ENCODE measurements around the gene PRELID2.
"Not testable (repeated sequence)": the region's sequence is repeated elsewhere in the genome, so short reads cannot be mapped to it uniquely, and the experiment has no call there.

Gene PRELID2

DNA sequence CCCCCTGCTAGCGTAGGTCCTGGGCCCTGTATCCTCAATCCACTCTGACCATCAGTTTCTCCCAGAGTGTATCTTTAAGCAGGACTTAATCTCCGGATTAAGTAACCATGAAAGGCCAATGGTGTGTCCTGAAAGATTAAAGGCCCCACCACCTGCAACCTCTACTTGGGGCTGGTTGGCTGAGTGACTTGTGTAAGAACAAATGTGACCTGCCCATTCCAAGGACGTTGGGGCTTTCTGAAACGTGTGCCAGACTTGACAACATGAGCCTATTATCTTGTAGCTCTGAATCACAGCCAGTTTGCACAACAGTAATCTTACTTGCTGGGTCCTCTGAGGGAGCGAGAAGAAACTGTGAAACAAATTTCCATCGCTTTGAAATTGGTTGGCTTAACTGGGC is 3.1 kb upstream of the PRELID2 start:
- no peak for FAIRE-seq

DNA sequence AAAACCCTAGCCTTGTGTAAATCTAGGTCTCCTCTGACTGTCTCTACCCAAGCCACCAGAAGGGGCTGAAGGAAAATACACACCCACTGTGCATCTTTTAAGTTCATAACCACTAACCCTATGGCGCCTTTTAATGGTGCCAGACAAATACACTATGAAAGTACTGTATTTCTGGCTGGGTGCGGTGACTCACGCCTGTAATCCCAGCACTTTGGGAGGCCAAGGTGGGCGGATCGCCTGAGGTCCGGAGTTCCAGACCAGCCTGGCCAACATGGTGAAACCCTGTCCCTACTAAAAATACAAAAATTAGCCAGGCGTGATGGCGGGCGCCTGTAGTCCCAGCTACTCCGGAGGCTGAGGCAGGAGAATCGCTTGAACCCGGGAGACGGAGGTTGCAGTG is 1.1 kb upstream of the PRELID2 start:
- not testable (repeated sequence) for FAIRE-seq

DNA sequence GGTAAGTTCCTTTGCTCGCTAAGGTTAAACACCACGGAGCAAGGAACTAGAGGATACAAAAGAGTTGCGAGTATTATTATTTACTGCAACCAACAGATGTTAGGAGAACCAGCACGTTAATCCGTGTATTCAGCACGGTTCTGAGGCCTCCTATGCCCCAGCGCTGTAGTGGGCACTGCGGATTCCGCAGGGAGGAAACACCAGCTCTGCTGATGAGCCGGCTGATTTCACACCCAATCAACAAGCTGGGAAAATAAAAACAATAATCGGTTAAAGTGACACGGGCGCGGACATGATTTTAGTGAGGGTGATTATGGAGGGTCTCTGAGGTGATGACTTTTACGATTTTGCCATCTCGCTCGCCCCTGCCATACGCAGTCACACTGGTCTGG is 702 bp upstream of the PRELID2 start:
- no peak for FAIRE-seq

DNA sequence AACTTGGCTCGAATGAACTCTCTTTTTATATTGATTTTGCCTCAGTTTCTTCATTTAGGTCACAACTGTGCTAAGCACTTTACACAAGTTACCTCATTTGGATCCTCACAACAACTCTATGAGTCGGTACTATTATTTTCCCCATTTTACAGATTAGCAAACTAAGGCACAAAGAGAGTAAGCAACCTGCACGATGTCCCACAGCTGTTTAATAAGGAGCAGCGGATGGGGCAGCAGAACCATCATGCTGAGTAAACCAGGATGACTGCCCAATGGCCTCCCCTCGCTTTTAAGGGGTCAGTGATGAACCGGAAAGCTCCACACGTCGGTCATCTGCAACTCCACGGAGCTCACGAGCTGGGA is 607 bp downstream of the PRELID2 start:
- FAIRE-seq = no peak

DNA sequence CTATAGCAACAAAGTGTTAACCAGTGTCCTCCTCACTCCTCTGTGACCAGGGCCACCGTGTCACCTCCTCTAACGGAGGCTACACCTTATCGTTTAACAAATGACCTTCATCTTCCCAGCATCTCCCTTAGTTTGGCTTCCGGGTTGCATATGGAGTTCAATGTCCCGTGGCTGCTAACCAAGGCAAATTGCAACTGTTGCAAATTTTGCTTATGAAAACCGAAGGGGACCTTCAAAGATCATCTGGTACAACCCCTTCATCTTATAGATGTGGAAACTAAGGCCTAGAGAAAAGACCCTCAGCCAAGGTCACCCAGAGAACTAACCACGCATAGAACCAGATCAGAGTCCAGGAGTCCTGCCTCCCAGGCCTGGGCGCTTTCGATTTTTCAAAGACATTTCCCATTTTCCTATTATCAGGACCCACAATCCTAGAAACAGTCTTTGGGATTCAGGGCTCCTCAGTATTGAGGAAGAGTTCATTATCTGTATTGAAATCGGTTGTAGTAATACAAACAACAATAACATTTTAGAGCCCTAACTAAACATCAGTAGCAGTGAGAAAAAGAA is 1.4 kb downstream of the PRELID2 start:
- FAIRE-seq = no peak

DNA sequence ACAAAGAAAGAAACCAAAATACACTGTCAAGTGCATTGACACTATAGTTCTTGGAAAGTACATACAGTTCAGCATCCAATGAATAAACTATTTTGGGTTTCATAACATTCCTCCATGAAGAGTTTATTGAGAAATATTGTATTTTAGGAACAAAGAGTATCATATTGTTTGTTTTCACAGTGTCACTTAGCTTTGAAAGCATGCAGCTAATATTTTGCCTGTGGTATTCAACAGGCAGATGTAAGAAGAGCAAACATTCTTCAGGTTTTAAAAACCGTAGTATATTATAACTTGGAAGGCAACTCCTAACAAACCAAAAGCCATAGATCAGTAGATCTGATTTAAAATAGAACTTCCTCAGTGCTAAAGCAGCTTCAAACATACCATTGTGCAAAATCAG is 4.5 kb downstream of the PRELID2 start:
- no peak for FAIRE-seq

DNA sequence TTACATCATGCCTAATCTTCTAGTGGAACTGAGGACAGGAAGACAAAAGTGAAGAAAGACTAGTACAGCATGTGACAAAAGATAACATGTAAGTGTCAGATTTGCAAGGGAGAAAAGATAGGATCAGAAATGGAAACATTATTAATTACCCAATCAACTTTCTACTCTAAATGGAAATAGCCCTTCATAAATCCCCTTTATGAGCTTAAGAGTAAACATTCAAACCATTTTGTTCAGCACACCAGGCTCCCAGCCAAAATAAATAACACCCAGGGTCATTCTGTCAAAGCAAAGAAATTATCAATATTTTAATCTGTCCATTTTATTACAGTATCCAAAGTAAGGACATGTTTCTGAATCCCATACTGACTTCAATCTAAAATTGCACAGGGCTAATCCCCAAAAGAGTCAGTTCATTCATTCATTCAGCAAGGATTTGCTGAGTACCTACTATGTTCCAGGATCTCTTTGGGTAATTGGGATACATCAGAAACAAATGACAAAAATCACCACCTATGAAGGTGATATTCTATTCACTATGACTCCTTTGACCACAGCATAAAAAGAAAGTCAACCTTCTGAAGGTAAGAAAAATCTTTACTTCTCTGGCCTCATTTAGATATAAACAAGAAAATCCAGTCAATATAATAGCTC is 5.3 kb downstream of the PRELID2 start:
- FAIRE-seq = no peak

DNA sequence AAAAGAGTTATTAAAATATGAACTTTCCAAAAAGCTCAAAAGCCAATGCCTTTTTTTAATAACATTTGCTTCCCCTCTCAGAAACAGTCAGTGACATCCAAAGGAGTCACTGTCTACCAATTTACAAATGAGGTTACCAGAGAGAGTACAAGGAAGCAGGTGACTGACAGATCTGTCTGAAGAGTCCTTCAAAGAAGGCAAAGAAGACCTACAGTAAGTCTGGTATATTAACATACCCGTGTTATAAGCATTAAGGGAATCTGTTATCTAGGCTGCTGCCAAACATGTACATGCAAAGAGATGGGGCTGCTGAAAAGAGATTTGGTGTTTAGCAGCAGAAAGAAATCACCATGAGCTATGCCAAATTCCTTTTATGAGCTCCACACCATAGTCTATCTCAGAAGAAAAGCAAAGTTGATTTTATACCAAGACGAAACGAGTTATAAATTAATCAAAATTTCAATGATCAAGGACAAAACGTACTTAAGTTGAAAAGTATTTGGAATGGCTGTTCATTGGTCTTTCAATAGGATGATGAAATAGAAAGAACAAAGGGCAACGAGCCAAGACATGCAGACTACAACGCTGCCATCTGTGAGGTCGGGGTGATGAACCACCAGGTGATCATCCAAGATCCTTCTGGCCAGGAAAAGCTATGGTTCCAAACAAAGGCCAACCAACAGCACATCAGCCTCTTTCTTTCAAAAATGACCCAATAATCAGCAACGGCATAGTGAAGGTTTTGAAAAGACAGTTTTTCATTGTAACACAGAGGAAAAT is 8.1 kb downstream of the PRELID2 start:
- no peak for FAIRE-seq

DNA sequence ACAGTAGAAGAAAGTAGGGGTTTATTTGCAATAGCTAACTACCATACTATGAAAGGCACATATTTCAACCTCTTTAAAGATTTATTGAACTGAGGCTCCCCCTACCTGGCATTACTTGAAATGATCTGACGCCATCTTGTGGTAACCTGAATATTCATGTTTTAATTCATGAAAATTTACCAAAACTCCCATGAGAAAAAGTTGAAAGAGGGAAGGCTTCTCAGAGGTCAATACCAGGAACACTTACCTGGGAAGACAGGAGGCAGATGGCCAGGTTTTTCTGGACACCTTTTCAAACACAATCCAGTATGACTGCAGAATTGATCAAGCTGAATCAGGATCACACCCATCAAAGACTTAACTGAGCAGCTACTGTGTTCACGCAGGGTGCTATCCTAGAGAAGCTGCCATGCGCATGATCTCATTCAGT is 9.4 kb downstream of the PRELID2 start:
- FAIRE-seq = peak; percentile 94

DNA sequence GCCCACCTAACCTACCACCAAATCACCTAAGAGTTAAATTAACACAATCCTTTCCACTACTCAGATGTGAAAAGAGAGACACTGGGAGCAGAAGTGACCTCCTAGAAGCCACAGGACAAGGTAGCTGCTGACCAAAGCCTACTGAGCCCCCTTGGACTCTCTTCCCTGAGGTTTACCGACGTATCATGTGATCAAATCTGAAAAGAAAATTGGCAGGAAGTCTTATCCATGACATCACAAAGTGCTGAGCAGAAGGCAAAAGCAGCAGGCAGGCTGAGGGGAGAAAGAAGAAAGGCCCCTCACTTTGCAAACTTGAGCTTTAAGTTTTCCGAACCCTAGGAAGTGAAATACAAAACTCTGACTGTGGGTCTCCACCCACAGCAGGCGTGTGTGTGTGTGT is 11.1 kb downstream of the PRELID2 start:
- no peak for FAIRE-seq

DNA sequence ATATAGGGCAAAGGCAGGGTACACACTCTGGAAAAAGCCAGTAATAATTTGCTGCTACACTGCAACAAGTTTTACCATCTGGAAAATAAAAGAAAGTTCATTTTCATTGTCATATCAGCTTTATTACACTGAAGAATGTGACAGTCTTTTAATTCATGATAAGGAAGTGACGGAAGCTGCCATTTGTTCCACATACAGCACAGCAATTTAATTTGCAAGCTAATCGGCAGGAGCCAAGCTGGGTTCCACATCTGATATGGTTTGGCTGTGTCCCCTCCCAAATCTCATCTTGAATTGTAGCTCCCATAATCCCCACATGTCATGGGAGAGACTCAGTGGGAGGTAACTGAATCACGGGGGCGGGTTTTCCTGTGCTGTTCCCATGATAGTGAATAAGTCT is 16.5 kb downstream of the PRELID2 start:
- FAIRE-seq = no peak

DNA sequence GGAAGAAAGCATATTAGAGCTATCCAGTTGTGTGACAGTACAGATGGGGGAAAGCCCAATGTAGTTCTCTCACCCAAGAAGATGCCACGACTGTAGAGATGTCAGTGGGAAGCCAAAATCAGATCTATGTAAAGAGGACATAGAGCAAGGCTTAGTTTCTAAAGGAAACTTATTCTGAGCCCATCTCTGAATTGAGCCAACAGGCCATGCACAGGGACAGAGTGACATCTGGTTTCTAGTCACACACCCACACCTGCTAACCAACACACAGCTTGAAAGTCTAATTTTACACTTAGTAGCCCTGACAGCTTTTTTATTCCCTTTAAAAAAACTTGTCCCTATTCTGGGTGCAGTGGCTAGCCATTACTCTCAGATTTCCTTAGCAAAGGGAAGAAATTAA is 22.3 kb downstream of the PRELID2 start:
- no peak for FAIRE-seq

DNA sequence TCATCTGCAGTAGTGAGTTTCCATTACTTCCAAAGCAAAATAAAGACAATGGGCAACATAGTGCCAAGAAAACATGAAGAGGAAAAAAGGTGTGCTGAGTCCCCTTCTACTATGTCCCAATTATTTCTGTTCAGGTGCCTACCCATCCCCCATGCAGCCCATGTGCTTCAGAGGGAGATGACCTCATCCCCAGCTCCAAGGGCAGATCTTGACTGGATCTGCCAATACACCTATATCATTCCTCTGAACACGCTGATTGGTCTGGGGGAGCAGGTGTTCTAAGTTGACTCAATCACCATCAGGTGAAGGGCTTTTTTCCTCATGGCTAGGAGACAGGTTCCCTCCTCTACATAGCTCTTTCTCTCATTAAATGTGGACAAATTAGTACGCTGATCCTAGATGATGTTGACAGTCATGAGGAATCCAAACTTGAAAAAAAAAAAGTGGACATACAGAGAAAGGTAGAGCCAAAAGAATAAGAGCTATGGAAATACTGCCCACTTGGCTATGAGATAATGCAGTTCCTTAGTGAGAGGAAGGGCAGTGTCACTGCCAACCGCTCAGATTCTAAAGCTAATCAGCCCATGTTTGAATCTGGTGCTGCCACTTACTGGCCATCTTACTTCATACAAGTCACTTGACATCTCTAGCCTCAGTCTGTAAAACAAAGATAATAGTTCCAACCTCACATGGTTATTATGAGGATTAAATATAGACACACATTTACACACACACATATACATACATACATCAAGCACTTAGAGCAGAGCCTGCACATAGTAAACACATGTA is 23.1 kb downstream of the PRELID2 start:
- FAIRE-seq = peak; percentile 27

DNA sequence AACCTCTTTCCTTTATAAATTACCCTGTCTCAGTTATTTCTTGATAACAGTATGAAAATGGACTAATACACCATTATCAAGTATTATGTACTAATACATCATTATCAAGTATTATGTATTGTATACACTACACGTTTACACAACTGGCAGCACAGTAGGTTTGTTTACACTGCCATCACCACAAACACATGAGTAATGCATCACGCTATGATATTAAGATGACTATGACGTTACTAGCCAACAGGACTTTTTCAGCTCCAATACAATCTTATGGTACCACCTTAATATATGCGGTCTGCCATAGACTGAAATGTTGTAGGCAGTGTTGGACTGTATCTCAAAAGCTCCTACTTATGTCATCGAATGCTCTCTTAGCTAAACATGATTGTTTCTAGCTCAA is 28.2 kb downstream of the PRELID2 start:
- no peak for FAIRE-seq

DNA sequence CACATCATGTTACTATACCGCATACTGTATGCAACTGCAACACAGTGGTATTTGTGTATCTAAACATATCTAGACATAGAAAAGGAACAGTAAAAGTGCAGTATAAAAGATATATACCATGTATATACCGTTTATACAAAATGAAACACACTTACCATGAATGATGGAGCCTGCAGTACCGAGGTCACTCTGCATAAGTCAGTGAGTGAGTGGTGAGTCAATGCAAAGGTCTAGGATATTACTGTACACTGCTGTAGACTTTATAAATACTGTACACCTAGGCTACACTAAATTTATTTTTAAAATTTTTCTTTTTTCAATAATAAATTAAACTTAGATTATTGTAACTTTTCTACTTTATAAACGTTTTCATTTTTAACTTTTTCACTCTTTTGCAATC is 29.3 kb downstream of the PRELID2 start:
- FAIRE-seq = peak; percentile 56

DNA sequence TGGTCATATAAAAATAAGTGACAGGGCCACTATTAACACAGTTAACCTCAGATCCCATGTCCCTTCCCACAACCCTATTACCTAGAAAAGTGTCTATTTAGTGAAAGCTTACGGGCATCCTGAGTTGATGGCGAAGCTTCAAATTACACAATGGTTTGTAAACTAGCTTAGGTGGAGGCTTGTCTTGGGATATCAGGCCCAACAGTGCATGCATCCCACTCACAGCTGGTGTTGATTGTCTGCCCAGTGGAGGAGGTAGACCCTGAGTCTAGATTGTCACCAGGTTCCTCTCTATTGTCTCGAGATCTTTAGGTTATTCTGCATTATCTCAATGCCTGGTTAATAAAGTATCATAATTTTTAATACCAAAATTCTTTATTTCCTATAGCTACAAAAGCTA is 30.4 kb downstream of the PRELID2 start:
- FAIRE-seq = no peak

DNA sequence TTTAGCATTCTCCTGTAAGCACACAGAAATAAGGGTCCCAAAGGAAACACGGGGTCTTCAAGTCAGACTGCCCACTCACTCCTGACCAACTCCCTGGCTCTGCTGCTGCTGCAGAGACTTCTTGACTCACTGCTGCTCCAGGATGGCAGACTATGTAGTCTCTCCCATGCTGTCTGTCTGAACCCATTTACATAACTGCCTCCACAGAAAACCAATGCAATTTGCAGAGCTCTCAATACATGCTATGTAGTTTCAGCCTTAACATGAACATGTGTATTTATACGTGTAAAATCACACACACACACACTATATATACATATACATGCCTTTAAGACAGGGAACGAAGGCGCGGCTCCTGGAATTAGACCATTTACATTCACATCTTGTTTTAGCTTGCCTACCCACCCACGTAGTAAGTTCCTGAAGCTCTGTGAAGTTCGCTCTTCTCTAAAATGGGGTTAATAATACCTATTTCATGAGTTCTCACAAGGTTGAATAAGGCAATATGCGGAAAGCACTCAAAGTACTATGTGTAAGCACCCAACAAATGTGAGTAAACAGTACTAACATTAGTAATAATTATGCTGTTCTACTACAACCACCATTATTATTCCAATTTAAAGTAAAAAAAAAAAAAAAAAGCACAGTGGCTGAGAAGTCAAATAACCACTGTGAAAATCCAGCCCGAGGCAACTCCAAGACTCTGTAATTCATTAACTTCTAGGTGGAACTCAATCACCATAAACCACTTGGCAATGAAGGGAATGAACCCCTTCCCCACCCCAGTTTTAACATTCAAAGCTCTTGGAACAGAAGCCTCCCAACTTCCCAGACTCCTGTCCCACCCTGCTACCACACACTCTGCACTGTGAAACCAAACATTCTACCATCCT is 31.8 kb downstream of the PRELID2 start:
- FAIRE-seq = no peak

DNA sequence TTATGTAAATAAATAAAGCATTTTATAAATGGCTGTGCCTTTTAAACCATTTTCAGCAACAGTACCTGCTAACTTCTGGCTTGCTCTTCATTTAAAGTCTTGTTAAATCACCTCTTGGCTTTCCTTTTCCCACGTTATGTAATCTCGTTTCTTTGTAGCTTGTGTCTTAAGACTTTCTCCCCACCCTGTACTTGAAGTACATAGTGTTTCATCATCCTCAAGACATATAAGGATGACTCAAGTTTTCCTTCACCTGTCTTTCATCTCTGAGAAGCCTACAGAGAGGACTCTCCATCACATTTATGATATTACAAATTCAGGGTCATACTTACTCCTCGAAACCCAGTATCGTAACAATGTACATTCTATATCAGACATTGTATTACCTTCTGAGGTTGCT is 33.9 kb downstream of the PRELID2 start:
- no peak for FAIRE-seq

DNA sequence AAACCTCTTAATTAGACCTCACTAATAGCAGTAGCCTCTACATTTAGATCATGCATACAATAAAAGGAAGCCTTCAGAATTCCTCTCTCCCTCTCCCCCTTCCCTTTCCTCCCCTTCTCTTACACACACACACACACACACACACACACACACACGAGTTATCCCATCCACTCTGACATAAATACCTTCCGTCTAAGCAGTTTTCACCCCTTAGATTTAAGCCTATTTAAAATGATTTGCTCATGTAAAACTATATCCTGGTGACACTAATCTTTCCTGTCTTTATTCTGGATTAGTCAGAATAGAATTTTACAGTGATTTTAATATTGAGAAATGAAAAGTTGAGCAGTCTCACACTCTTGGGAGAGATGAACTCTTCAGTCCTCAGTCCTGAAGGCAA is 35.0 kb downstream of the PRELID2 start:
- FAIRE-seq = no peak

DNA sequence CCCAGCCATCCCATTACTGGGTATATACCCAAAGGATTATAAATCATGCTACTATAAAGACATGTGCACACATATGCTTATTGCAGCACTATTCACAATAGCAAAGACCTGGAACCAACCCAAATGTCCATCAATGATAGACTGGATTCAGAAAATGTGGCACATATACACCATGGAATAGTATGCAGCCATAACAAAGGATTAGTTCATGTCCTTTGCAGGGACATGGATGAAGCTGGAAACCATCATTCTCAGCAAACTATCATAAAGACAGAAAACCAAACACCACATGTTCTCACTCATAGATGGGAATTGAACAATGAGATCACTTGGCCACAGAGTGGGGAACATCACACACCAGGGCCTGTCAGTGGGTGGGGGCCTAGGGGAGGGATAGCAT is 36.6 kb downstream of the PRELID2 start:
- not testable (repeated sequence) for FAIRE-seq

DNA sequence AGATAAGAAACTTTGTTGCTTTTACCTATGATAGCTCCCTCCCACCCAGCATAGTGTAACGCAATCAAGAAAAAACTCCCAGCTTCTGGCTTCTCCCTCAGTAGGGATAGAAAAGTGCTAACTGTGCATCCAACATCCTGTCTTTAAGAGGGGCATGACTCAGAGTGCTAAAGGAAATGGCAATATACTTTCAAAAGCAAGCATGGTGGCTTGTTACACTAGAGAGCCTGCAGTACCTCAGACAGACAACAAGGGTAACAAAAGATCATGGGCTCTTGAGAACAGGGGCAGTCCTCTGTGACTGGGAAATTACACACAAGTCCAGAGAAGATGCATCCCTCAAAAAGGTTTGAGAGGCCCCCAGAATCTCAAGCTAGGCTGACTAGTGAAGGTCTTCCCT is 37.8 kb downstream of the PRELID2 start:
- no peak for FAIRE-seq

DNA sequence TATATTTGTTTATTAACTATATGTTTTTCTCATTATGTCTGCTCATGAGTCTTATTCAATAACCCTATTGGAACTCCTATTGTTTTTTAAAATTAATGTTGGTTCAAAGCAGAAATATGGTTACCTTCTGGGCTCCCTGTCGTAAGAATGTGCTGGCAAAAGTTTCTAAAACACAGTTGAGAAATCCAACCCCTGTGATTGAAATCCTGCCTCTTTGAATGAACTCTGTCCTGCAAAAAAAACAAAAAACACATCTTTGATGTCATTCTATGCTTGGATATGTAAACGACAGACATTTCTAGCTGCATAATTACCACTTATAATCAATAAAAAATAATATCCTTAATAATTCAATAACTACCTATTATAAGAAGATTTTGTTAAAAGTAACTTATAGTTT is 38.8 kb downstream of the PRELID2 start:
- FAIRE-seq = peak; percentile 53

DNA sequence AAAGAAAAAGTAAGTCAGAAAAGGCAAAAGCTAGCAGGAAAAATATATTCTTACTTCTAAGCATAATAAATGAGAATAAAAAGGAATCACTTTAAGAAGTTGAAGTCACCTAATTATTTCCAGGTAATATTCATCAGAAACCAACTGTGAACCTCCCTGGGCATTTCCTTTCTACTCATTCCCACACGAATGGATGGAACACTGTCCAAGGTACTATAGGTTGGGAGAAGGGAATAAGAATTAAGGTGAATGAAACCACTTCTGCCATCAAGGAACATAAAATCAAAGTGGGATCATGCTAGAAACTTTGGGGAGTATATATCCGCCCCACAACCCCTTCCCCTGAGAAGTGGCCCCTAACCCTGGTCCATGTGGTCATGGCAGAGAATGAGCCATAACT is 41.6 kb downstream of the PRELID2 start:
- FAIRE-seq = no peak
